ENCODE data around the gene DCAF4.

Gene DCAF4

GRCh38 chr14:72926292-72927028 lies at the start of gene DCAF4:
TSS of gene DCAF4 (plus strand) at chr14:72926464. CDS start at chr14:72937979, 11,515 bp downstream.
- no peaks in the 10 kb centered on the region for H3K9me3 ChIP-seq (ENCODE audit: severe bottlenecking)
- peak within 1 kb of the TSS; percentile 83 for H3K4me3 ChIP-seq (ENCODE audit: severe bottlenecking)
- H3K27ac ChIP-seq (ENCODE audit: poor library complexity, severe bottlenecking): peak within 1 kb of the TSS; percentile 46
- TF ChIP-seq, protein P1, sequence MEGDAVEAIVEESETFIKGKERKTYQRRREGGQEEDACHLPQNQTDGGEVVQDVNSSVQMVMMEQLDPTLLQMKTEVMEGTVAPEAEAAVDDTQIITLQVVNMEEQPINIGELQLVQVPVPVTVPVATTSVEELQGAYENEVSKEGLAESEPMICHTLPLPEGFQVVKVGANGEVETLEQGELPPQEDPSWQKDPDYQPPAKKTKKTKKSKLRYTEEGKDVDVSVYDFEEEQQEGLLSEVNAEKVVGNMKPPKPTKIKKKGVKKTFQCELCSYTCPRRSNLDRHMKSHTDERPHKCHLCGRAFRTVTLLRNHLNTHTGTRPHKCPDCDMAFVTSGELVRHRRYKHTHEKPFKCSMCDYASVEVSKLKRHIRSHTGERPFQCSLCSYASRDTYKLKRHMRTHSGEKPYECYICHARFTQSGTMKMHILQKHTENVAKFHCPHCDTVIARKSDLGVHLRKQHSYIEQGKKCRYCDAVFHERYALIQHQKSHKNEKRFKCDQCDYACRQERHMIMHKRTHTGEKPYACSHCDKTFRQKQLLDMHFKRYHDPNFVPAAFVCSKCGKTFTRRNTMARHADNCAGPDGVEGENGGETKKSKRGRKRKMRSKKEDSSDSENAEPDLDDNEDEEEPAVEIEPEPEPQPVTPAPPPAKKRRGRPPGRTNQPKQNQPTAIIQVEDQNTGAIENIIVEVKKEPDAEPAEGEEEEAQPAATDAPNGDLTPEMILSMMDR (IDR thresholded peaks at IDR 0.05; ENCODE audit: poor library complexity, severe bottlenecking): no peak
- no peaks in the 10 kb centered on the region for H3K36me3 ChIP-seq (ENCODE audit: low read depth)
- H3K27me3 ChIP-seq (ENCODE audit: insufficient read depth, poor library complexity, severe bottlenecking): no peaks in the 10 kb centered on the region
- ATAC-seq (ENCODE audit: low read depth): peak; percentile 97
- peak; percentile 99 for DNase-seq (ENCODE audit: low spot score)
- no peaks in the 10 kb centered on the region for H3K4me1 ChIP-seq (ENCODE audit: insufficient read depth, poor library complexity, severe bottlenecking)

GRCh38 chr14:72876710-72877063 lies 49.6 kb upstream of the DCAF4 start:
- Histone ChIP-seq H3K27ac (ENCODE audit: poor library complexity, severe bottlenecking) (no peak overlapping the region), H3K27me3 (ENCODE audit: insufficient read depth, poor library complexity, severe bottlenecking) (no peaks in the 10 kb centered on the region), H3K4me3 (ENCODE audit: severe bottlenecking) (no peak overlapping the region), H3K4me1 (ENCODE audit: insufficient read depth, poor library complexity, severe bottlenecking) (no peaks in the 10 kb centered on the region), H3K9me3 (ENCODE audit: severe bottlenecking) (no peaks in the 10 kb centered on the region), H3K36me3 (ENCODE audit: low read depth) (no peaks in the 10 kb centered on the region)
- no peak for ATAC-seq (ENCODE audit: low read depth)
- TF ChIP-seq, protein P1 (IDR thresholded peaks at IDR 0.05; ENCODE audit: poor library complexity, severe bottlenecking): no peak
- no peak for DNase-seq (ENCODE audit: low spot score)

GRCh38 chr14:72878746-72879145 lies 47.5 kb upstream of the DCAF4 start:
- ATAC-seq (ENCODE audit: low read depth) (no peak), DNase-seq (ENCODE audit: low spot score) (no peak)
- H3K27me3 ChIP-seq (ENCODE audit: insufficient read depth, poor library complexity, severe bottlenecking): no peaks in the 10 kb centered on the region
- H3K27ac ChIP-seq (ENCODE audit: poor library complexity, severe bottlenecking): no peak overlapping the region
- H3K9me3 ChIP-seq (ENCODE audit: severe bottlenecking): no peaks in the 10 kb centered on the region
- H3K36me3 ChIP-seq (ENCODE audit: low read depth): no peaks in the 10 kb centered on the region
- H3K4me3 ChIP-seq (ENCODE audit: severe bottlenecking): no peak overlapping the region
- TF ChIP-seq, protein P1 (IDR thresholded peaks at IDR 0.05; ENCODE audit: poor library complexity, severe bottlenecking): no peak
- no peaks in the 10 kb centered on the region for H3K4me1 ChIP-seq (ENCODE audit: insufficient read depth, poor library complexity, severe bottlenecking)

- no peaks in the 10 kb centered on the region for H3K36me3 ChIP-seq (ENCODE audit: low read depth)
Observed at GRCh38 chr14:72879431-72879830, 46.8 kb upstream of the DCAF4 start.

More at GRCh38 chr14:72879431-72879830, 46.8 kb upstream of the DCAF4 start:
- Histone ChIP-seq H3K4me3 (ENCODE audit: severe bottlenecking) (no peak overlapping the region), H3K4me1 (ENCODE audit: insufficient read depth, poor library complexity, severe bottlenecking) (peaks cover 5% of the 10 kb centered on the region), H3K27me3 (ENCODE audit: insufficient read depth, poor library complexity, severe bottlenecking) (no peaks in the 10 kb centered on the region), H3K27ac (ENCODE audit: poor library complexity, severe bottlenecking) (no peak overlapping the region), H3K9me3 (ENCODE audit: severe bottlenecking) (no peaks in the 10 kb centered on the region)
- DNase-seq (ENCODE audit: low spot score) (no peak), ATAC-seq (ENCODE audit: low read depth) (no peak)
- TF ChIP-seq, protein P1 (IDR thresholded peaks at IDR 0.05; ENCODE audit: poor library complexity, severe bottlenecking): no peak

Data from RWPE2 (cell line).